Spleen (tissue), 11 donors: ENCODE data around the gene C17orf107. TPM values are rescaled to one million over a fixed set of nuclear protein-coding genes. Genes with fewer than 3 reads are reported as not detected.
A peak's percentile ranks its signal among the peaks of the same experiment; 100 is the strongest.

Experiments used
- DNase-seq: peaks from one replicate; pipeline ENCODE4 v3.0.0-alpha.2; 2020
- H3K27ac ChIP-seq, 8 donors: fragments of 200-600 bp; sonication (generic) in 7 of 8; 1 replicate in 4 of 8; 2 replicates in 4 of 8; pipeline versions ENCODE4 v1.5.0 to v1.8.0; 2016 to 2021; ENCODE audit warnings: inconsistent platforms in 4 of 8, mild to moderate bottlenecking in 4 of 8, moderate library complexity in 1 of 8
- H3K27me3 ChIP-seq, 7 donors: fragments of 200-600 bp; sonication (generic) in 6 of 7; replicated peaks in 1 of 7; 1 replicate in 4 of 7; 2 replicates in 3 of 7; pipeline versions ENCODE4 v1.5.0 to v1.8.0; 2016 to 2021; ENCODE audit warnings: inconsistent platforms in 3 of 7, mild to moderate bottlenecking in 1 of 7
- H3K36me3 ChIP-seq, 6 donors: fragments of 200-600 bp; sonication (generic) in 5 of 6; 1 replicate in 4 of 6; 2 replicates in 2 of 6; pipeline versions ENCODE4 v1.5.0 to v1.8.0; 2016 to 2021; ENCODE audit warnings: inconsistent platforms in 2 of 6
- H3K4me1 ChIP-seq, 6 donors: fragments of 200-600 bp; sonication (generic) in 5 of 6; 1 replicate in 3 of 6; 2 replicates in 3 of 6; pipeline versions ENCODE4 v1.5.0 to v1.8.0; 2016 to 2021; ENCODE audit warnings: inconsistent platforms in 3 of 6
- H3K4me3 ChIP-seq, 8 donors: fragments of 200-600 bp; sonication (generic) in 7 of 8; 1 replicate in 4 of 8; 2 replicates in 4 of 8; pipeline versions ENCODE4 v1.5.0 to v1.8.0; 2016 to 2021; ENCODE audit warnings: inconsistent platforms in 4 of 8, mild to moderate bottlenecking in 4 of 8, moderate library complexity in 2 of 8
- H3K9me3 ChIP-seq, 8 donors: fragments of 200-600 bp; sonication (generic) in 7 of 8; 1 replicate in 4 of 8; 2 replicates in 4 of 8; pipeline versions ENCODE4 v1.5.0 to v1.8.0; 2016 to 2021; ENCODE audit warnings: inconsistent platforms in 4 of 8
- POLR2A ChIP-seq, 3 donors: fragments of 450-650 bp; IDR thresholded peaks; one replicate each; pipeline ENCODE4 v1.5.1; 2017; ENCODE audit warnings: antibody characterized with exemption in 3 of 3, mild to moderate bottlenecking in 1 of 3
- POLR2AphosphoS5 ChIP-seq, 3 donors: sonication (generic); formaldehyde crosslinking; IDR thresholded peaks; one replicate each; pipeline ENCODE4 v1.5.1; 2017; ENCODE audit warnings: antibody characterized with exemption in 3 of 3
- WGBS, 5 donors: extraction: QIAGEN DNeasy Blood & Tissue Kit in 3 of 5; methylation state at CpG; one replicate each; pipeline versions ENCODE4 v1.1.5 to v1.1.7; 2013 to 2018; 5-methylcytosine and 5-hydroxymethylcytosine counted together
- intact Hi-C: fragments of 100-400 bp; cut with DNase I; formaldehyde crosslinking; loops from one replicate; pipeline ENCODE4 v1.15.0; 2023; ENCODE audit warnings: low total_unique reads
- polyA plus RNA-seq, 3 donors: library from polyadenylated mRNA; stranded (reverse); fragments of 200-250 nt; gene quantifications; one replicate each; pipeline ENCODE4 v1.2.1, GENCODE V29; 2013
- total RNA-seq, 7 donors: library from RNA; depleted of rRNA in 3 of 7; stranded (reverse); fragments of >200 nt in 3 of 7; fragmentation: NEBNext Ultra II Directional in 4 of 7; extraction: Animal tissue kit (Norgen Biotek cat#: 25700) in 4 of 7; gene quantifications; one replicate each; pipeline versions ENCODE4 v1.1.0 to v1.2.1, GENCODE V29; 2016 to 2021
- TF ChIP-seq, protein P1 (sequence below), 11 experiments: fragments of 200-600 bp in 7 of 11; fragments of 450-650 bp in 4 of 11; sonication (generic) in 4 of 11; IDR thresholded peaks in 8 of 11; conservative IDR thresholded peaks in 3 of 11; 1 replicate in 7 of 11; 2 replicates in 4 of 11; pipeline versions ENCODE4 v1.4.0 to v1.8.0; 2016 to 2021; ENCODE audit warnings: antibody characterized with exemption in 11 of 11, inconsistent platforms in 4 of 11, mild to moderate bottlenecking in 1 of 11
- donor health status: healthy with polysubstance abuse.
- donor health status: DM: no; HTN: no; CAD: no; lungs with moderate emphysema.
- donor health status: DM: no; HTN: no; CAD: no.
- donor health status: Bipolar disorder and iron deficiency.
- donor health status: healthy.
- donor health status: DM: no; HTN: no; CAD: no.
- donor health status: DM: yes; HTN: yes; CAD: no.

C17orf107 gene
- total and polyA plus RNA-seq, 10 donors: 0.15 to 4.1 (median 2.2) TPM

DNA sequence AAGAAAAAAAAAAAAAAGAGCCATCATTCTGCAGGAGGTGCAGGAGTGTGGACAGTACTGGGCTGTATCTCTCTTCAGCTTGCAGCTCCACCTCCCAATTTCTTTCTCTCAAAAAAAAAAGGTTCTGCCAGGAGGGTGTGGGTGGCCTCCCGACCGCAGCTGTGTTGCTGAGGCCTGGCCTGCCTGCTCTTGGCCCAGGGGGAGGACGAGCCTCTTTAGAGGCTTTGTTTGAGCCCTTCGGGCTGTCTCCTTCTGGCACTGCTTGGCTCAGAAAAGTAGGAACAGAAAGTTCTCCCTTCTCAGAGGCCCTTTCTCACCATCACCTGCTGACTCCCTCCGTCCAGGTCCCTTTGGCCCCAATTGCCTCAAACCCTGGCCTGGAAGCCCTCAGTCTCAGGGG is 22.2 kb upstream of the C17orf107 start:
- Histone ChIP-seq H3K4me1 (peaks cover 0 to 56% (median 17%) of the 10 kb centered on the region in 6 donors), H3K27me3 (no peaks in the 10 kb centered on the region), H3K36me3 (peaks cover 0 to 69% (median 16%) of the 10 kb centered on the region in 6 donors), H3K27ac (peak overlapping the region in 1 of 8 donors; percentile 0), H3K9me3 (no peaks in the 10 kb centered on the region), H3K4me3 (no peak overlapping the region)
- TF ChIP-seq POLR2A (IDR thresholded peaks at IDR 0.05): no peak
- TF ChIP-seq POLR2AphosphoS5 (IDR thresholded peaks at IDR 0.05): no peak
- TF ChIP-seq, protein P1, sequence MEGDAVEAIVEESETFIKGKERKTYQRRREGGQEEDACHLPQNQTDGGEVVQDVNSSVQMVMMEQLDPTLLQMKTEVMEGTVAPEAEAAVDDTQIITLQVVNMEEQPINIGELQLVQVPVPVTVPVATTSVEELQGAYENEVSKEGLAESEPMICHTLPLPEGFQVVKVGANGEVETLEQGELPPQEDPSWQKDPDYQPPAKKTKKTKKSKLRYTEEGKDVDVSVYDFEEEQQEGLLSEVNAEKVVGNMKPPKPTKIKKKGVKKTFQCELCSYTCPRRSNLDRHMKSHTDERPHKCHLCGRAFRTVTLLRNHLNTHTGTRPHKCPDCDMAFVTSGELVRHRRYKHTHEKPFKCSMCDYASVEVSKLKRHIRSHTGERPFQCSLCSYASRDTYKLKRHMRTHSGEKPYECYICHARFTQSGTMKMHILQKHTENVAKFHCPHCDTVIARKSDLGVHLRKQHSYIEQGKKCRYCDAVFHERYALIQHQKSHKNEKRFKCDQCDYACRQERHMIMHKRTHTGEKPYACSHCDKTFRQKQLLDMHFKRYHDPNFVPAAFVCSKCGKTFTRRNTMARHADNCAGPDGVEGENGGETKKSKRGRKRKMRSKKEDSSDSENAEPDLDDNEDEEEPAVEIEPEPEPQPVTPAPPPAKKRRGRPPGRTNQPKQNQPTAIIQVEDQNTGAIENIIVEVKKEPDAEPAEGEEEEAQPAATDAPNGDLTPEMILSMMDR (IDR thresholded peaks at IDR 0.05 in 8 of 11, conservative IDR thresholded peaks at IDR 0.05 in 3 of 11): no peak
- WGBS, 5 donors: 84 to 93% (median 86%) methylated on average over 4 to 5 of the region's 5 CpGs
- intact Hi-C loops: no loop called here
- DNase-seq: no peak

DNA sequence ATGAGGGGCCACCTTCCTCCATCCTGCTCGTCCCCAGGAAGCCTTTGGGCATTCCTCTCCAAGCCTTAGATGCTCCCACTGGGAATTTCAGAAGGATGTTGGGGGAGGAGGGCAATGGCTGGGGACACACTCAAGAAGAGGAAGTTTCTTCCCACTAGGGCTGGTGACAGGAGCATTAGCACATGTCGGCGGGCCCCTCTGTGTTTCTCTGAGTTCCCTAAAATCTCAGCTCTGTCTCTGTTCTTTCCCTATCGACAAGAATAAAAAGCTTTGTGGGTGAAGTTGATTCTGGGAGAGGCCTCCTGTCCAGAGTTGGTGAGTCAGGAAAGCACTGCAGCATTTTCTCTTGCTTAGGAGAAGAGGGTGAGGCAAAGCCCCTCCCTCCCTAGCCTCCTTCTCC is 19.7 kb upstream of the C17orf107 start:
- TF ChIP-seq POLR2A (IDR thresholded peaks at IDR 0.05) (no peak), POLR2AphosphoS5 (IDR thresholded peaks at IDR 0.05) (no peak)
- TF ChIP-seq, protein P1 (IDR thresholded peaks at IDR 0.05 in 8 of 11, conservative IDR thresholded peaks at IDR 0.05 in 3 of 11): no peak
- no peak overlapping the region for H3K4me3 ChIP-seq
- intact Hi-C loops: no loop called here

DNA sequence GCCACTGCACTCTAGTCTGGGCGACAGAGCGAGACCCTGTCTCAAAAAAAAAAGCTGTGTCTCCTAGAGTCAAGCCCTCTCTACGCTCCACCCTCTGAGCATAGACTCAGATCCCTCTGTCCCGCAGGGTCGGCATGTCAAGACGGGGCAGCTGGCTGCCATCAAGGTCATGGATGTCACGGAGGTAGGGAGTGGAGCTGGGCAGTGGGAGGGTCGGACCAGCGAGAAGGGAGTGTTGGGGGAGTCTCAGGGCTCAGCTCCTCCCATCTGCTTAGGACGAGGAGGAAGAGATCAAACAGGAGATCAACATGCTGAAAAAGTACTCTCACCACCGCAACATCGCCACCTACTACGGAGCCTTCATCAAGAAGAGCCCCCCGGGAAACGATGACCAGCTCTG is 18.5 kb upstream of the C17orf107 start:
- Histone ChIP-seq H3K4me3 (no peak overlapping the region), H3K9me3 (no peaks in the 10 kb centered on the region), H3K27me3 (no peaks in the 10 kb centered on the region), H3K27ac (no peak overlapping the region), H3K36me3 (peaks cover 0 to 87% (median 33%) of the 10 kb centered on the region in 6 donors), H3K4me1 (peaks cover 0 to 37% (median 8%) of the 10 kb centered on the region in 6 donors)
- TF ChIP-seq POLR2A (IDR thresholded peaks at IDR 0.05) (no peak), POLR2AphosphoS5 (IDR thresholded peaks at IDR 0.05) (no peak)
- TF ChIP-seq, protein P1 (IDR thresholded peaks at IDR 0.05 in 8 of 11, conservative IDR thresholded peaks at IDR 0.05 in 3 of 11): no peak
- no peak for DNase-seq
- intact Hi-C loops: loop anchor here (10.0 kb wide), 2 partner anchors 176 to 316 kb away; partner anchors contain the start of genes GGT6 and PELP1
- WGBS, 5 donors: 82 to 91% (median 91%) methylated on average over 15 of the region's 15 CpGs

More for the DNA sequence above, 19.7 kb upstream of the C17orf107 start:
- H3K4me1 ChIP-seq: peaks cover 0 to 44% (median 10%) of the 10 kb centered on the region in 6 donors
- H3K9me3 ChIP-seq: no peaks in the 10 kb centered on the region
- WGBS, 5 donors: 52 to 73% (median 55%) methylated on average over 4 of the region's 4 CpGs
- peaks cover 0 to 86% (median 21%) of the 10 kb centered on the region in 6 donors for H3K36me3 ChIP-seq
- H3K27me3 ChIP-seq: no peaks in the 10 kb centered on the region
- no peak for DNase-seq
- H3K27ac ChIP-seq: no peak overlapping the region

DNA sequence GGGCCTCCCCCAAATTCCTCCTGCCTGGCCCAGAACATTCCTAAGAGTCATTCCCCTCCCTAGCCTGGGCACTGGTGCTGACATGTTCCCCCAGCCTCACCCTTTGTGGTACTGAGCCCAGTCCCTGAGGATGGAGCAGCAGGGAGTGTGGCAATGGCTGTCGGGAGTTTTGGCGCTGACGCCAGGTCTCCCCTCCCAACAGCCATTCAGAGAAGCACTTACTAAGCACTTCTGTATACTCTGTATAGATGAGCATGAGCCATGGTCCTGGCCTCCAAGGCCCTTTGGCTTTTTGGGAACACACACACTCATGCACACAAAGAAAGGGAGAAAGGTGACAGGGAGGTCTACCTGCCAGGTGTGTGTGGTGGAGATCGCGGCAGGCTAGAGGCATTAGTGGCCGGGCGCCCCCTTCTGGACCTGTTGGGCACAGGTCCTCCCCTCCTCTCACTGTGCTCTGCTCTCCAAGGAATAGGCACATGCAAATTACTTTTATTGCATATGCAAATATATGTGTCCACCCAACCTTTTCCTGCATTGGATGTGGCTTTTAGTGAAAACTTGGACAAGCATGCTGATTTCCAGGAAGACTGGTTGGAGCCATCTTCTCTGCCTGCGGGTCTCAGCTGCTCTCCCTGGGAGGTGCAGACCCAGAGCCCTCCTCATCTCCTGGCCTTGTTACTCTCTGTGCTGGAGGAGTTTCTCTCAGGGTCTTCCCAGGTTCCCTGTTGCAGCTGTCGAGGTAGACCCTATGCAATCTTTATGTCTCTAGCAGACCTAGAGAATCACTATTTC is 17.4 kb upstream of the C17orf107 start:
- no peaks in the 10 kb centered on the region for H3K9me3 ChIP-seq
- H3K4me3 ChIP-seq: no peak overlapping the region
- TF ChIP-seq, protein P1 (IDR thresholded peaks at IDR 0.05 in 8 of 11, conservative IDR thresholded peaks at IDR 0.05 in 3 of 11): peak; percentile 66 to 90 (median 79)
- TF ChIP-seq POLR2AphosphoS5 (IDR thresholded peaks at IDR 0.05) (peak in 2 of 3 donors; percentile 36 to 43), POLR2A (IDR thresholded peaks at IDR 0.05) (no peak)
- intact Hi-C loops: loop anchor here (10.0 kb wide), 2 partner anchors 177 to 317 kb away; partner anchors contain the start of genes GGT6 and PELP1
- peaks cover 0 to 29% (median 8%) of the 10 kb centered on the region in 6 donors for H3K4me1 ChIP-seq
- peaks cover 0 to 87% (median 44%) of the 10 kb centered on the region in 6 donors for H3K36me3 ChIP-seq
- 41 to 56% (median 50%) methylated on average over 9 of the region's 9 CpGs for WGBS, 5 donors
- no peaks in the 10 kb centered on the region for H3K27me3 ChIP-seq
- no peak overlapping the region for H3K27ac ChIP-seq
- DNase-seq: peak; percentile 90
